Heart right ventricle (tissue), 16 donors: Measurements from ENCODE around the gene TRAK2. TPM values are rescaled to one million over a fixed set of nuclear protein-coding genes. Genes with fewer than 3 reads are reported as not detected.
"Not testable (repeated sequence)": the region's sequence is repeated elsewhere in the genome, so short reads cannot be mapped to it uniquely, and the experiment has no call there.

Experiments
- ATAC-seq, 8 donors: fragments of 200-7000 bp; cut with Tn5 transposase; one replicate each; pipeline ENCODE4 v1.9.1; 2020; ENCODE audit warnings: mild to moderate bottlenecking in 8 of 8, moderate library complexity in 8 of 8, moderate number of reproducible peaks in 1 of 8
- DNase-seq, 2 donors: peaks; one replicate each; pipeline ENCODE4 v3.0.0-alpha.2; 2020
- H3K27ac ChIP-seq, 10 donors: fragments of 200-600 bp; sonication (generic) in 2 of 10; one replicate each; pipeline versions ENCODE4 v1.5.0 to v1.8.0; 2020 to 2022; ENCODE audit warnings: mild to moderate bottlenecking in 3 of 10
- H3K27me3 ChIP-seq, 7 donors: fragments of 200-600 bp; one replicate each; pipeline ENCODE4 v1.8.0; 2021 to 2022; ENCODE audit warnings: mild to moderate bottlenecking in 2 of 7
- H3K36me3 ChIP-seq, 9 donors: fragments of 200-600 bp; sonication (generic) in 1 of 9; one replicate each; pipeline versions ENCODE4 v1.5.0 to v1.8.0; 2020 to 2022; ENCODE audit warnings: mild to moderate bottlenecking in 2 of 9
- H3K4me1 ChIP-seq, 9 donors: fragments of 200-600 bp; sonication (generic) in 1 of 9; one replicate each; pipeline versions ENCODE4 v1.5.0 to v1.8.0; 2020 to 2022; ENCODE audit warnings: mild to moderate bottlenecking in 4 of 9
- H3K4me3 ChIP-seq, 10 donors: fragments of 200-600 bp; sonication (generic) in 2 of 10; one replicate each; pipeline versions ENCODE4 v1.5.0 to v1.8.0; 2020 to 2022; ENCODE audit warnings: mild to moderate bottlenecking in 7 of 10, moderate library complexity in 2 of 10
- H3K9me3 ChIP-seq, 11 donors: fragments of 200-600 bp in 10 of 11; sonication (generic) in 2 of 11; one replicate each; pipeline versions ENCODE4 v1.5.0 to v1.8.0; 2013 to 2022; ENCODE audit warnings: mild to moderate bottlenecking in 2 of 11, control low read depth in 1 of 11, moderate library complexity in 1 of 11
- CTCF ChIP-seq, 9 donors: fragments of 200-600 bp; sonication (generic) in 2 of 9; IDR thresholded peaks; one replicate each; pipeline versions ENCODE4 v1.5.0 to v1.8.0; 2021 to 2022; ENCODE audit warnings: antibody characterized with exemption in 9 of 9, mild to moderate bottlenecking in 5 of 9, moderate library complexity in 1 of 9
- WGBS, 2 donors: extraction: QIAGEN DNeasy Blood & Tissue Kit; methylation state at CpG; one replicate each; pipeline ENCODE4 v1.1.7; 2013; ENCODE audit warnings: inconsistent platforms in 1 of 2; 5-methylcytosine and 5-hydroxymethylcytosine counted together
- intact Hi-C, 10 donors: fragments of 100-400 bp; cut with DNase I; formaldehyde crosslinking; loops; one replicate each; pipeline versions ENCODE4 v1.11.1 to v1.14.2; 2022
- polyA plus RNA-seq, 2 donors: library from polyadenylated mRNA; stranded (reverse); fragments of 200-250 nt; gene quantifications; one replicate each; pipeline ENCODE4 v1.2.3, GENCODE V29; 2013
- total RNA-seq, 10 donors: library from RNA; stranded (reverse); fragmentation: NEBNext Ultra II Directional in 3 of 10; extraction: Animal tissue kit (Norgen Biotek cat#: 25700) in 3 of 10; gene quantifications; one replicate each; pipeline versions ENCODE4 v1.2.1 to v1.2.4, GENCODE V29; 2021 to 2023
- donor health status: Arrhythmogenic right ventricular cardiomyopathy.
- donor health status: ischemic (EF 13 %, LVEDD 7.1; RV severe dilation, severe dysfunction).
- donor health status: healthy with polysubstance abuse.
- donor health status: DM: no; HTN: yes; CAD: no.
- donor health status: DM: no; HTN: no; CAD: no.
- donor health status: ischemic (EF 25% LVEDD 6.9; RV normal size, moderate dysfunction).
- donor health status: ischemic (EF 25% LVEDD 5.7; RV mildly dilated, moderate dysfunction).
- donor health status: healthy.
- donor health status: DM: yes; HTN: yes; CAD: no.
- donor health status: Ischemic cardiomyopathy.
- donor health status: ischemic (EF 35%, LVEDD 5.7; RV mildly dilated, moderate dysfunction).
- donor health status: nonischemic (EF 11% LVEDD 7.7; RV severe dilation, severe dysfunction).
- donor health status: DM: yes; HTN: yes; CAD: no.
- donor health status: PGD.
- donor health status: ischemic (EF 29% LVEDD 5.4; RV normal size, mild dysfunction).
- donor health status: nonischemic (EF 23%, LVEDD 6.1; RV moderate dilation, normal function).

Gene TRAK2
- total and polyA plus RNA-seq, 12 donors = 16.6 to 190 (median 166) TPM

- TF ChIP-seq CTCF (IDR thresholded peaks at IDR 0.05) = no peak
- no peak overlapping the region for H3K4me3 ChIP-seq
- H3K9me3 ChIP-seq = no peaks in the 10 kb centered on the region
- H3K4me1 ChIP-seq = no peaks in the 10 kb centered on the region
- ATAC-seq (peak in 2 of 8 donors; percentile 19 to 74), DNase-seq (no peak)
- H3K27ac ChIP-seq = no peak overlapping the region
- WGBS, 2 donors = 68 to 69% methylated on average over 1 of the region's 1 CpG
- H3K36me3 ChIP-seq = peaks cover 0 to 100% (median 73%) of the 10 kb centered on the region in 9 donors
- H3K27me3 ChIP-seq = no peaks in the 10 kb centered on the region
- intact Hi-C loops = loop anchor here in 2 of 10 donors (10.0 kb wide), 2 partner anchors 352 to 362 kb away; no protein-coding TSS in a partner anchor
Measured at GRCh38 chr2:201383136-201383535, 68.1 kb downstream of the TRAK2 start.

- H3K27me3 ChIP-seq = no peaks in the 10 kb centered on the region
- 74 to 85% methylated on average over 5 of the region's 5 CpGs for WGBS, 2 donors
- H3K27ac ChIP-seq = no peak overlapping the region
- intact Hi-C loops = no loop called here
- peaks cover 0 to 12% (median 0%) of the 10 kb centered on the region in 11 donors for H3K9me3 ChIP-seq
- H3K4me1 ChIP-seq = no peaks in the 10 kb centered on the region
- DNase-seq (no peak), ATAC-seq (no peak)
- peaks cover 0 to 94% (median 31%) of the 10 kb centered on the region in 9 donors for H3K36me3 ChIP-seq
- no peak for TF ChIP-seq CTCF (IDR thresholded peaks at IDR 0.05)
- no peak overlapping the region for H3K4me3 ChIP-seq
Measured at GRCh38 chr2:201378496-201379397, 72.5 kb downstream of the TRAK2 start.

- no peak overlapping the region for H3K4me3 ChIP-seq
- DNase-seq = no peak
- no peak overlapping the region for H3K27ac ChIP-seq
- intact Hi-C loops = no loop called here
- no peaks in the 10 kb centered on the region for H3K27me3 ChIP-seq
- WGBS, 2 donors = 57 to 90% methylated on average over 3 of the region's 3 CpGs
- H3K9me3 ChIP-seq = peaks cover 0 to 12% (median 0%) of the 10 kb centered on the region in 11 donors
- no peaks in the 10 kb centered on the region for H3K4me1 ChIP-seq
- ATAC-seq = peak in 1 of 8 donors; percentile 14
- H3K36me3 ChIP-seq = peaks cover 0 to 79% (median 24%) of the 10 kb centered on the region in 9 donors
- TF ChIP-seq CTCF (IDR thresholded peaks at IDR 0.05) = no peak
Measured at GRCh38 chr2:201377218-201377617, 74.0 kb downstream of the TRAK2 start.

- Histone ChIP-seq H3K36me3 (peaks cover 0 to 49% (median 0%) of the 10 kb centered on the region in 9 donors), H3K4me3 (no peak overlapping the region), H3K9me3 (peaks cover 0 to 31% (median 8%) of the 10 kb centered on the region in 11 donors), H3K27me3 (no peaks in the 10 kb centered on the region), H3K4me1 (peaks cover 0 to 8% (median 0%) of the 10 kb centered on the region in 9 donors), H3K27ac (no peak overlapping the region)
- 83 to 87% methylated on average over 11 of the region's 11 CpGs for WGBS, 2 donors
- no peak for DNase-seq
- ATAC-seq = peak in 2 of 8 donors; percentile 17 to 26
- intact Hi-C loops = loop anchor here in 1 of 10 donors (10.0 kb wide), 1 partner anchor 115 kb away; no protein-coding TSS in a partner anchor
- no peak for TF ChIP-seq CTCF (IDR thresholded peaks at IDR 0.05)
Measured at GRCh38 chr2:201369775-201370174, 81.5 kb downstream of the TRAK2 start.

- 87 to 91% methylated on average over 8 of the region's 8 CpGs for WGBS, 2 donors
- not testable (repeated sequence) for H3K27ac ChIP-seq, DNase-seq, H3K4me3 ChIP-seq, H3K4me1 ChIP-seq, H3K27me3 ChIP-seq
- intact Hi-C loops = loop anchor here in 1 of 10 donors (10.0 kb wide), 1 partner anchor 115 kb away; no protein-coding TSS in a partner anchor
- H3K36me3 ChIP-seq = peaks cover 0 to 49% (median 0%) of the 10 kb centered on the region in 9 donors
- peak in 1 of 8 donors; percentile 59 for ATAC-seq
- H3K9me3 ChIP-seq = peaks cover 0 to 31% (median 8%) of the 10 kb centered on the region in 11 donors
Measured at GRCh38 chr2:201369318-201369717, 81.9 kb downstream of the TRAK2 start.
